WTC11 (cell line): ENCODE measurements around the gene FLCN. TPM values are rescaled to one million over a fixed set of nuclear protein-coding genes. Genes with fewer than 3 reads are reported as not detected.

Experiments used
- ATAC-seq: fragments of 200-7000 bp; cut with Tn5 transposase; 2 replicates; pipeline ENCODE4 v1.10.0; 2021; ENCODE audit warnings: mild to moderate bottlenecking, moderate library complexity
- CTCF ChIA-PET: fragments of 300-600 bp; sonication (Branson Sonifier 250); formaldehyde crosslinking; loops from one replicate; lab custom pipeline; 2021; ENCODE audit warnings: antibody characterized with exemption; lab: Charles Lee
- POLR2A ChIA-PET: fragments of 350-600 bp; sonication (Branson Sonifier 250); formaldehyde crosslinking; loops from one replicate; lab custom pipeline; 2021; ENCODE audit warnings: antibody characterized with exemption; lab: Charles Lee
- DNase-seq: peaks from one replicate; pipeline ENCODE4 v3.0.0; 2021; ENCODE audit warnings: low spot score
- H3K27ac Mint-ChIP-seq: 2 replicates; pipeline ENCODE4 v1.8.0; 2021; ENCODE audit warnings: mixed read lengths
- H3K27me3 Mint-ChIP-seq: 2 replicates; pipeline ENCODE4 v1.8.0; 2021; ENCODE audit warnings: low read depth, mild to moderate bottlenecking, moderate library complexity, mixed read lengths
- H3K36me3 Mint-ChIP-seq: 2 replicates; pipeline ENCODE4 v1.8.0; 2021; ENCODE audit warnings: mixed read lengths
- H3K4me1 Mint-ChIP-seq: 2 replicates; pipeline ENCODE4 v1.8.0; 2022; ENCODE audit warnings: mixed read lengths
- H3K4me3 Mint-ChIP-seq: 2 replicates; pipeline ENCODE4 v1.8.0; 2021; ENCODE audit warnings: mild to moderate bottlenecking, moderate library complexity, mixed read lengths
- H3K9me3 Mint-ChIP-seq: 2 replicates; pipeline ENCODE4 v1.8.0; 2021; ENCODE audit warnings: mixed read lengths
- ATF1 ChIP-seq: sonication (generic); formaldehyde crosslinking; IDR thresholded peaks from 2 replicates; pipeline ENCODE4 v1.8.1; 2023; ENCODE audit warnings: mild to moderate bottlenecking, moderate library complexity, missing genetic modification reagents
- CREM ChIP-seq: sonication (generic); formaldehyde crosslinking; IDR thresholded peaks from 2 replicates; pipeline ENCODE4 v1.8.1; 2022; ENCODE audit warnings: mild to moderate bottlenecking, missing genetic modification reagents, moderate library complexity
- ELF4 ChIP-seq: sonication (generic); formaldehyde crosslinking; IDR thresholded peaks from 2 replicates; pipeline ENCODE4 v1.8.1; 2022; ENCODE audit warnings: low read depth, mild to moderate bottlenecking, moderate library complexity, missing genetic modification reagents
- ESRRA ChIP-seq: sonication (generic); formaldehyde crosslinking; IDR thresholded peaks from 2 replicates; pipeline ENCODE4 v1.8.1; 2022; ENCODE audit warnings: mild to moderate bottlenecking, missing genetic modification reagents, borderline replicate concordance
- FOXK1 ChIP-seq: sonication (generic); formaldehyde crosslinking; IDR thresholded peaks from 2 replicates; pipeline ENCODE4 v1.8.0; 2022; ENCODE audit warnings: mild to moderate bottlenecking, moderate library complexity, missing genetic modification reagents
- HMGA2 ChIP-seq: fragments of 250-450 bp; sonication (Bioruptor Pico); IDR thresholded peaks from 2 replicates; pipeline ENCODE4 v1.4.0; 2021; ENCODE audit warnings: mild to moderate bottlenecking, moderate library complexity
- NR1H2 ChIP-seq: sonication (generic); formaldehyde crosslinking; IDR thresholded peaks from 2 replicates; pipeline ENCODE4 v1.9.0; 2021; ENCODE audit warnings: mild to moderate bottlenecking, moderate library complexity, missing genetic modification reagents
- OVOL2 ChIP-seq: fragments of 250-450 bp; sonication (Bioruptor Pico); IDR thresholded peaks from 2 replicates; pipeline ENCODE4 v1.9.0; 2021; ENCODE audit warnings: mild to moderate bottlenecking, borderline replicate concordance
- PRRX2 ChIP-seq: fragments of 250-450 bp; sonication (Bioruptor Pico); IDR thresholded peaks from 2 replicates; pipeline ENCODE4 v1.8.0; 2021; ENCODE audit warnings: mild to moderate bottlenecking
- SMAD4 ChIP-seq: sonication (generic); formaldehyde crosslinking; IDR thresholded peaks from 2 replicates; pipeline ENCODE4 v1.8.0; 2022; ENCODE audit warnings: mild to moderate bottlenecking, missing genetic modification reagents
- SOX15 ChIP-seq: fragments of 250-450 bp; sonication (Bioruptor Pico); IDR thresholded peaks from 2 replicates; pipeline ENCODE4 v1.9.0; 2021; ENCODE audit warnings: mild to moderate bottlenecking
- TEAD1 ChIP-seq: sonication (generic); formaldehyde crosslinking; IDR thresholded peaks from 2 replicates; pipeline ENCODE4 v1.8.0; 2022; ENCODE audit warnings: mild to moderate bottlenecking, missing genetic modification reagents
- ZNF263 ChIP-seq: sonication (generic); formaldehyde crosslinking; IDR thresholded peaks from 2 replicates; pipeline ENCODE4 v1.8.1; 2022; ENCODE audit warnings: low read depth, mild to moderate bottlenecking, moderate library complexity, missing genetic modification reagents
- ZNF671 ChIP-seq: fragments of 250-450 bp; sonication (Bioruptor Pico); IDR thresholded peaks from 2 replicates; pipeline ENCODE4 v1.8.0; 2021; ENCODE audit warnings: mild to moderate bottlenecking
- total RNA-seq: library from RNA; stranded (reverse); gene quantifications from 3 replicates; pipeline ENCODE4 v1.2.3, GENCODE V29; 2021
- TF ChIP-seq, protein P1 (sequence below): fragments of 250-450 bp; sonication (Bioruptor Pico); conservative IDR thresholded peaks from 2 replicates; pipeline ENCODE4 v1.9.0; 2021; ENCODE audit warnings: mild to moderate bottlenecking
- TF ChIP-seq, protein P2 (sequence below): sonication (generic); formaldehyde crosslinking; IDR thresholded peaks from 2 replicates; pipeline ENCODE4 v1.8.0; 2022; ENCODE audit warnings: mild to moderate bottlenecking, missing genetic modification reagents
- TF ChIP-seq, protein P3 (sequence below): sonication (generic); formaldehyde crosslinking; IDR thresholded peaks from 2 replicates; pipeline ENCODE4 v1.8.1; 2022; ENCODE audit warnings: low read depth, missing genetic modification reagents, borderline replicate concordance
- TF ChIP-seq, protein P4 (sequence below): sonication (generic); formaldehyde crosslinking; IDR thresholded peaks from 2 replicates; pipeline ENCODE4 v1.8.1; 2023; ENCODE audit warnings: mild to moderate bottlenecking, missing genetic modification reagents, moderate library complexity
- TF ChIP-seq, protein P5 (sequence below): fragments of 200-600 bp; IDR thresholded peaks from 2 replicates; pipeline ENCODE4 v1.8.0; 2022; ENCODE audit warnings: antibody characterized with exemption
- TF ChIP-seq, protein P6 (sequence below): fragments of 250-450 bp; sonication (Bioruptor Pico); IDR thresholded peaks from 2 replicates; pipeline ENCODE4 v1.9.0; 2021; ENCODE audit warnings: mild to moderate bottlenecking

FLCN gene
- total RNA-seq, 1 experiment from 2014 or later: 40.8 TPM

DNA sequence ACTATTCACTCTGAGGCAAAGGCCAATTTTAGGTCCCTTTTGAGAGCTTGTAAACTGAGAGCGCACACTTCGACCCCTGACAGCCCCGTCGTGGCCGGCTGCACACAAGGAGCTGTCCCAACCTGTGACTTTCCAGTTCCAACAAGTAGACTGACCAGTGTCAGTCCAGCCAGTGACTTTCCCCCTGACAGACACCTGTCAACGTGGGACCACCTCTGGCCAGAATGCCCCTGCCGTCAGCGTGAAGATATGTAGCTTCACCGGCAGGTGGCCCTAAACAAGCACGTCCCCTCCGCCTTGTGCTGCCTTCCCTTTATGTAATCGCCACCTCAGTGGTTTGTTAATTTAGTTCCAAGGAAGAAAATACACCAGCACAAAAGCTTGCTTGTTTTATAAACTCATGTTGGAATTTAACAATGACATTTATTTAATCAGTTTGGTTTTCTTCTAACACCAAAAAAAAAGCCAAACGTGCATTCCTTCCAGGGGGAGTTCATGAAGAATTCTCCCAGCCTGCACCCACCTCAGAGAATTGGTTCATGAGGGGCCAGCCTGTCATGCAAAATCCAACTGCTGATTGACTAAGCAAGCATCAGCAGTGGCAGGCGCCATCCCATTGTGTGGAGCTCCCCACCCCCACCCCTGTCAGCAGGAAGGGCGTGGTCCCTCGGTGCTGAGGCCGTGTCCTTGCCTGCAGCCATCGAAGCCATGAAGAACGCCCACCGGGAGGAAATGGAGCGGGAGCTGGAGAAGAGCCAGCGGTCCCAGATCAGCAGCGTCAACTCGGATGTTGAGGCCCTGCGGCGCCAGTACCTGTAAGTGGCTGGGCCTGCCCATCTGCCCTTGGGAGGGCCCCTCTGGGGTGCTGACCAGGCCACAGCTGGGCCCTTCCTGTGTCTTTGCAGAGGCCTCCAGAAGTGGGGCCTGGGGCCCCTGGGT lies 64.7 kb downstream of the FLCN start (continued):
- TF ChIP-seq, protein P1, sequence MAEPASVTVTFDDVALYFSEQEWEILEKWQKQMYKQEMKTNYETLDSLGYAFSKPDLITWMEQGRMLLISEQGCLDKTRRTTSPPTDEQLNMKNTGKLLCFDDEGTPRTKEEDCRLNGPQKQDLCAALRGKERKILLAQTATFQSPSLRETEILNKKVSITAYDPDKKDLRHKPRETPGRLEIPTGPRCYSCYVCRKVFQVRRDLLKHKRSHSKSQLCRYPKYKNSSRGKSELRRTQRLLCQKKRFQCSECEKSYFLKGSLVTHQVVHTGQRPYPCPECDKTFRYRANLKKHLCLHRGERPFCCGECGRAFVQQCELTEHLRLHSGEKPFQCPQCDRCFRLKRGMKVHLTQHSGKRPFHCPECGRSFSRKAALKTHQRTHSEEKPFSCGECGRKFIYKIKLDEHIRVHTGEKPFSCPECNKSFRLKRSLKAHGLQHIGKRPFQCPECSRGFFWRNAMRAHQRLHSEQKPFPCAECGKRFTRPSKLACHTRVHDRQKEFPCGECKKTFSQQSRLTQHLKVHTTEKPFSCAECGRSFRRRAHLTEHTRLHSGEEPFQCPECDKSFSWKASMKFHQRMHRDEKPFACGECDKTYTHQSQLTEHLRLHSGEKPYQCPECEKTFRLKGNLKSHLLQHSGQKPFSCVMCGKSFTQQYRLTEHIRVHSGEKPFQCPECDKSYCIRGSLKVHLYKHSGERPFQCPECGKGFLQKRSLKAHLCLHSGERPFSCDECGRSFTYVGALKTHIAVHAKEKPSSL (CRISPR knock-in tag): no peak
- TF ChIP-seq ZNF263 (no peak), ZNF671 (CRISPR knock-in tag) (no peak), NR1H2 (CRISPR knock-in tag) (no peak)
- TF ChIP-seq, protein P2, sequence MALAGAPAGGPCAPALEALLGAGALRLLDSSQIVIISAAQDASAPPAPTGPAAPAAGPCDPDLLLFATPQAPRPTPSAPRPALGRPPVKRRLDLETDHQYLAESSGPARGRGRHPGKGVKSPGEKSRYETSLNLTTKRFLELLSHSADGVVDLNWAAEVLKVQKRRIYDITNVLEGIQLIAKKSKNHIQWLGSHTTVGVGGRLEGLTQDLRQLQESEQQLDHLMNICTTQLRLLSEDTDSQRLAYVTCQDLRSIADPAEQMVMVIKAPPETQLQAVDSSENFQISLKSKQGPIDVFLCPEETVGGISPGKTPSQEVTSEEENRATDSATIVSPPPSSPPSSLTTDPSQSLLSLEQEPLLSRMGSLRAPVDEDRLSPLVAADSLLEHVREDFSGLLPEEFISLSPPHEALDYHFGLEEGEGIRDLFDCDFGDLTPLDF (CRISPR knock-in tag): no peak

DNA sequence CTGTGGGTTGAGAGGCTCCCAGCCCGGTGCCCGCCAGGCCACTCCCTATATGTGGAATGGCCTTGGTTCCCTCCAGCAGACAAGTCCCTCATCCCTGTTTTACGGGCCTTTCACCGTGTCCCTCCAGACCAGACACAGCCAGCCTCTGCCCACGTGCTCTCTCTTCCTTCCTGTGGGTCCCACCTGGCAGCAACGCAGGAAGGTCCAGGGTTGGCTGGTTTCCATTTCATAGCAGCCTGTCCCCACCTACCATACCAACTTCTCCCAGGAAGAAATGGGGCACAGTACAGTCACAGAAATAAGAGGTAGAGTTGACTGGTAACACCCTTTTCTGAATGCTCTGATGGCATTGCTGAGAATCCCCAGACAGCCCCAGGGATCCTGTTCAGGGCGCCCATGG lies 65.8 kb downstream of the FLCN start:
- H3K4me1 Mint-ChIP-seq: peaks cover 10% of the 10 kb centered on the region; the same call in 1 of the 2 replicates
- no peaks in the 10 kb centered on the region for H3K27me3 Mint-ChIP-seq
- no peak for TF ChIP-seq OVOL2 (CRISPR knock-in tag)
- DNase-seq (no peak), ATAC-seq (no peak)
- H3K36me3 Mint-ChIP-seq: peaks cover 25% of the 10 kb centered on the region
- ChIA-PET CTCF (interaction anchor here (3.4 kb wide), 1 partner anchor 30 kb away, joined by 18 read pairs; no protein-coding TSS in a partner anchor), POLR2A (interaction anchor here (0.6 kb wide), 1 partner anchor 66 kb away, joined by 4 read pairs; the partner anchor contains the start of gene FLCN)
- H3K9me3 Mint-ChIP-seq: no peaks in the 10 kb centered on the region
- peak overlapping the region; percentile 33; the same call in 1 of the 2 replicates for H3K27ac Mint-ChIP-seq
- no peak overlapping the region for H3K4me3 Mint-ChIP-seq

DNA sequence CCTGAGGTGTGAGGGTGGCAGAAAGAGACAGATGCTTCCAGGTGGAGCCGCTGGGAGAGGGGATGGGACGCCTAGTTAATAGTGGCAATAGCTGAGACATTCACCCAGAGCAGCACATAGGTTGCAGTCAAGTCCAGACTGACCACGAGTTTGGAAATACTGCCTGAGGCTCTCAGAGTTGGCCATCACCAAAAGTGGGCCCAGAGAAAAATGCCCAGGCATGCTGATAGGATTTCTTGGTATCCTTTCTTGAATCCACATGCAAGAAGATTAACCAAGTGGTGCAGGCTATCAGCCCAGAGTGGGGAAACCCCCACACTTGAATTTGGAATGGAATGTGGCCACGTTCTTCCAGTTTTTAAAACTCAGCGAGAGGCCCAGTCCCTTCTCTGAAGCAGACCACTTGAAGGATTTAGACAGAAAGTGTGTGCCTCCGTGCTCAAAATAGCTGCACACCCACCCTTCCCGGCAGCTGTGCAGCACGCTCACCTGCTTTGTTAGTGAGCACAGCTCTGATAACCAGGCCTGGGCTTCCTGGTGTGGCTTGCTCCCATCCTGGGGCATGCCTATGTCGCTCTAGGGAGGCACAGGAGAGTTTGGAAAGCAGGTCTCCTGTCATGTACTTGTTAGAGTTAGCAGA lies 66.5 kb downstream of the FLCN start:
- no peak for DNase-seq
- no peaks in the 10 kb centered on the region for H3K9me3 Mint-ChIP-seq
- H3K4me1 Mint-ChIP-seq: peaks cover 10% of the 10 kb centered on the region; the same call in 1 of the 2 replicates
- H3K27ac Mint-ChIP-seq: no peak overlapping the region
- ChIA-PET CTCF (interaction anchor here (1.0 to 3.4 kb wide), 2 partner anchors 15 to 29 kb away, joined by 3 to 18 read pairs; no protein-coding TSS in a partner anchor), POLR2A (no interaction called here)
- H3K27me3 Mint-ChIP-seq: no peaks in the 10 kb centered on the region
- H3K4me3 Mint-ChIP-seq: no peak overlapping the region
- H3K36me3 Mint-ChIP-seq: peaks cover 21% of the 10 kb centered on the region
- ATAC-seq: no peak
- TF ChIP-seq ELF4: no peak
- no peak for TF ChIP-seq TEAD1 (CRISPR knock-in tag)
- no peak for TF ChIP-seq SMAD4
- TF ChIP-seq SOX15 (CRISPR knock-in tag): no peak
- TF ChIP-seq, all 79 proteins: peak for 0

DNA sequence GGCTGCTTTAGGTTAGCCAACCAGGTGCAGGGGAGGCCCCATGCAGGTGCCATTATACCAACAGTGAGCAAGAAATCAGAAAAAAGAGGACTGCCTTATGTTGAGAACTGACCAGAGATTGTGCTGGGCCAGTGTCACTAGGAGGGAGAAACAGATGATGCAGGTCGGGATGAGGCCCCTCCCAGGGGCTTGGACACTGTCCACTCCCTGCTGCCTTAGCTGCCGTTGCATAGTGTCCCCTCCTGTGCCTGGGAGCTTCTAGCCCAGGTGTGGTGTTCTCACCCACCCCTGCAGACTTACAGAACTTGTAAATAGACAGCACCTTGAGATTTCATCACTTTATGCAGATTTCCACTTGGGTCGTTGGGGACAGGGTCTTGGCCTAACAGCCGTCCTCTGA lies 67.6 kb downstream of the FLCN start:
- DNase-seq: no peak
- Mint-ChIP-seq H3K27me3 (no peaks in the 10 kb centered on the region), H3K27ac (no peak overlapping the region), H3K4me3 (no peak overlapping the region), H3K36me3 (peaks cover 25% of the 10 kb centered on the region), H3K9me3 (no peaks in the 10 kb centered on the region), H3K4me1 (peaks cover 10% of the 10 kb centered on the region; the same call in 1 of the 2 replicates)
- POLR2A ChIA-PET: no interaction called here
- CTCF ChIA-PET: interaction anchor here (1.1 kb wide), 1 partner anchor 28 kb away, joined by 6 read pairs; no protein-coding TSS in a partner anchor
- no peak for ATAC-seq
- TF ChIP-seq PRRX2 (CRISPR knock-in tag) (no peak), ESRRA (CRISPR knock-in tag) (no peak), ATF1 (CRISPR knock-in tag) (no peak), FOXK1 (CRISPR knock-in tag) (no peak), CREM (no peak), HMGA2 (CRISPR knock-in tag) (no peak)
- TF ChIP-seq, protein P3, sequence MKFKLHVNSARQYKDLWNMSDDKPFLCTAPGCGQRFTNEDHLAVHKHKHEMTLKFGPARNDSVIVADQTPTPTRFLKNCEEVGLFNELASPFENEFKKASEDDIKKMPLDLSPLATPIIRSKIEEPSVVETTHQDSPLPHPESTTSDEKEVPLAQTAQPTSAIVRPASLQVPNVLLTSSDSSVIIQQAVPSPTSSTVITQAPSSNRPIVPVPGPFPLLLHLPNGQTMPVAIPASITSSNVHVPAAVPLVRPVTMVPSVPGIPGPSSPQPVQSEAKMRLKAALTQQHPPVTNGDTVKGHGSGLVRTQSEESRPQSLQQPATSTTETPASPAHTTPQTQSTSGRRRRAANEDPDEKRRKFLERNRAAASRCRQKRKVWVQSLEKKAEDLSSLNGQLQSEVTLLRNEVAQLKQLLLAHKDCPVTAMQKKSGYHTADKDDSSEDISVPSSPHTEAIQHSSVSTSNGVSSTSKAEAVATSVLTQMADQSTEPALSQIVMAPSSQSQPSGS (CRISPR knock-in tag): no peak
- TF ChIP-seq, protein P4, sequence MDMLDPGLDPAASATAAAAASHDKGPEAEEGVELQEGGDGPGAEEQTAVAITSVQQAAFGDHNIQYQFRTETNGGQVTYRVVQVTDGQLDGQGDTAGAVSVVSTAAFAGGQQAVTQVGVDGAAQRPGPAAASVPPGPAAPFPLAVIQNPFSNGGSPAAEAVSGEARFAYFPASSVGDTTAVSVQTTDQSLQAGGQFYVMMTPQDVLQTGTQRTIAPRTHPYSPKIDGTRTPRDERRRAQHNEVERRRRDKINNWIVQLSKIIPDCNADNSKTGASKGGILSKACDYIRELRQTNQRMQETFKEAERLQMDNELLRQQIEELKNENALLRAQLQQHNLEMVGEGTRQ (CRISPR knock-in tag): no peak
- TF ChIP-seq, protein P5, sequence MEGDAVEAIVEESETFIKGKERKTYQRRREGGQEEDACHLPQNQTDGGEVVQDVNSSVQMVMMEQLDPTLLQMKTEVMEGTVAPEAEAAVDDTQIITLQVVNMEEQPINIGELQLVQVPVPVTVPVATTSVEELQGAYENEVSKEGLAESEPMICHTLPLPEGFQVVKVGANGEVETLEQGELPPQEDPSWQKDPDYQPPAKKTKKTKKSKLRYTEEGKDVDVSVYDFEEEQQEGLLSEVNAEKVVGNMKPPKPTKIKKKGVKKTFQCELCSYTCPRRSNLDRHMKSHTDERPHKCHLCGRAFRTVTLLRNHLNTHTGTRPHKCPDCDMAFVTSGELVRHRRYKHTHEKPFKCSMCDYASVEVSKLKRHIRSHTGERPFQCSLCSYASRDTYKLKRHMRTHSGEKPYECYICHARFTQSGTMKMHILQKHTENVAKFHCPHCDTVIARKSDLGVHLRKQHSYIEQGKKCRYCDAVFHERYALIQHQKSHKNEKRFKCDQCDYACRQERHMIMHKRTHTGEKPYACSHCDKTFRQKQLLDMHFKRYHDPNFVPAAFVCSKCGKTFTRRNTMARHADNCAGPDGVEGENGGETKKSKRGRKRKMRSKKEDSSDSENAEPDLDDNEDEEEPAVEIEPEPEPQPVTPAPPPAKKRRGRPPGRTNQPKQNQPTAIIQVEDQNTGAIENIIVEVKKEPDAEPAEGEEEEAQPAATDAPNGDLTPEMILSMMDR: no peak
- TF ChIP-seq, protein P6, sequence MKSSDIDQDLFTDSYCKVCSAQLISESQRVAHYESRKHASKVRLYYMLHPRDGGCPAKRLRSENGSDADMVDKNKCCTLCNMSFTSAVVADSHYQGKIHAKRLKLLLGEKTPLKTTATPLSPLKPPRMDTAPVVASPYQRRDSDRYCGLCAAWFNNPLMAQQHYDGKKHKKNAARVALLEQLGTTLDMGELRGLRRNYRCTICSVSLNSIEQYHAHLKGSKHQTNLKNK (CRISPR knock-in tag): no peak
